CD14-positive monocyte (primary cell): ENCODE results near the gene FOXC1. TPM values are rescaled to one million over a fixed set of nuclear protein-coding genes. Genes with fewer than 3 reads are reported as not detected.

Experiments used
- DNase-seq, 3 donors: peaks; one replicate each; pipeline ENCODE4 v3.0.0-alpha.2; 2011 to 2022
- H2AFZ ChIP-seq: 2 replicates; pipeline ENCODE4 v1.6.0; 2012; ENCODE audit warnings: mild to moderate bottlenecking, low read depth, low read length, inconsistent platforms; ENCODE audit not compliant: insufficient read depth, poor library complexity, severe bottlenecking
- H3K27ac ChIP-seq, 2 donors: 1 replicate in 1 of 2; 2 replicates in 1 of 2; pipeline ENCODE4 v1.5.1; 2012 to 2013; ENCODE audit warnings: low read length in 2 of 2, control low read depth in 1 of 2, inconsistent platforms in 1 of 2, low read depth in 1 of 2, mild to moderate bottlenecking in 1 of 2
- H3K27me3 ChIP-seq, 2 donors: one replicate each; pipeline versions ENCODE4 v1.6.0 to v1.6.1; 2011 to 2013; ENCODE audit warnings: low read length in 2 of 2; ENCODE audit not compliant: control insufficient read depth in 2 of 2, insufficient read depth in 2 of 2
- H3K36me3 ChIP-seq, 2 donors: replicated peaks in 1 of 2; 1 replicate in 1 of 2; 2 replicates in 1 of 2; pipeline versions ENCODE4 v1.5.1 to v1.6.1; 2012 to 2013; ENCODE audit warnings: low read length in 2 of 2, control low read depth in 1 of 2, inconsistent platforms in 1 of 2, mild to moderate bottlenecking in 1 of 2; ENCODE audit not compliant: insufficient read depth in 2 of 2, control insufficient read depth in 1 of 2
- H3K4me1 ChIP-seq, 2 donors: 1 replicate in 1 of 2; 2 replicates in 1 of 2; pipeline versions ENCODE4 v1.5.1 to v1.6.1; 2012 to 2013; ENCODE audit warnings: low read length in 2 of 2, control low read depth in 1 of 2, inconsistent platforms in 1 of 2, mild to moderate bottlenecking in 1 of 2, moderate library complexity in 1 of 2; ENCODE audit not compliant: insufficient read depth in 2 of 2, control insufficient read depth in 1 of 2
- H3K4me2 ChIP-seq: replicated peaks from 2 replicates; pipeline ENCODE3; 2012; ENCODE audit warnings: low read length, moderate library complexity, mild to moderate bottlenecking; ENCODE audit not compliant: poor library complexity, severe bottlenecking; ENCODE audit errors: extremely low read depth
- H3K4me3 ChIP-seq, 3 experiments: fragments of 200-600 bp in 1 of 3; sonication (generic) in 1 of 3; replicated peaks in 1 of 3; 1 replicate in 2 of 3; 2 replicates in 1 of 3; pipeline ENCODE4 v1.5.1; 2011 to 2013; ENCODE audit warnings: low read length in 3 of 3, mild to moderate bottlenecking in 3 of 3, control low read depth in 2 of 3, low read depth in 2 of 3, inconsistent platforms in 1 of 3, moderate library complexity in 1 of 3
- H3K79me2 ChIP-seq: 2 replicates; pipeline ENCODE4 v1.6.0; 2012; ENCODE audit warnings: mild to moderate bottlenecking, control low read depth, inconsistent platforms, low read length, moderate library complexity; ENCODE audit not compliant: insufficient read depth
- H3K9ac ChIP-seq: 2 replicates; pipeline ENCODE4 v1.6.0; 2017; ENCODE audit warnings: low read length, mild to moderate bottlenecking; ENCODE audit not compliant: insufficient read depth, poor library complexity, severe bottlenecking
- H3K9me3 ChIP-seq, 2 donors: replicated peaks in 1 of 2; 1 replicate in 1 of 2; 2 replicates in 1 of 2; pipeline versions ENCODE4 v1.5.1 to v1.6.1; 2012 to 2013; ENCODE audit warnings: low read length in 2 of 2, control low read depth in 1 of 2; ENCODE audit not compliant: control insufficient read depth in 1 of 2, insufficient read depth in 1 of 2
- H4K20me1 ChIP-seq: 2 replicates; pipeline ENCODE4 v1.6.0; 2012; ENCODE audit warnings: mild to moderate bottlenecking, low read length, control low read depth, moderate library complexity; ENCODE audit not compliant: insufficient read depth
- H3K27ac Mint-ChIP-seq, 7 donors: one replicate each; pipeline ENCODE4 v1.8.0; 2020; ENCODE audit warnings: mild to moderate bottlenecking in 7 of 7, mixed read lengths in 7 of 7, moderate library complexity in 6 of 7, inconsistent platforms in 2 of 7
- H3K27me3 Mint-ChIP-seq, 3 donors: one replicate each; pipeline ENCODE4 v1.8.0; 2021 to 2022; ENCODE audit warnings: low read depth in 3 of 3, mild to moderate bottlenecking in 3 of 3, mixed read lengths in 3 of 3, moderate library complexity in 3 of 3, inconsistent platforms in 1 of 3
- H3K36me3 Mint-ChIP-seq, 2 donors: one replicate each; pipeline ENCODE4 v1.8.0; 2020; ENCODE audit warnings: mixed read lengths in 2 of 2, inconsistent platforms in 1 of 2, mild to moderate bottlenecking in 1 of 2
- H3K4me1 Mint-ChIP-seq: one replicate; pipeline ENCODE4 v1.8.0; 2020; ENCODE audit warnings: mild to moderate bottlenecking, mixed read lengths
- H3K4me3 Mint-ChIP-seq, 2 donors: one replicate each; pipeline ENCODE4 v1.8.0; 2020; ENCODE audit warnings: mild to moderate bottlenecking in 2 of 2, mixed read lengths in 2 of 2, moderate library complexity in 1 of 2
- H3K9me3 Mint-ChIP-seq, 7 donors: one replicate each; pipeline ENCODE4 v1.8.0; 2020 to 2022; ENCODE audit warnings: mixed read lengths in 7 of 7, mild to moderate bottlenecking in 6 of 7, moderate library complexity in 6 of 7, inconsistent platforms in 2 of 7
- WGBS: methylation state at CpG from one replicate; pipeline ENCODE4 v1.1.5; 2013; ENCODE audit warnings: missing lambda C conversion rate; ENCODE audit not compliant: insufficient coverage; 5-methylcytosine and 5-hydroxymethylcytosine counted together
- intact Hi-C, 2 donors: fragments of 100-400 bp; cut with micrococcal nuclease; formaldehyde crosslinking; loops; one replicate each; pipeline versions ENCODE4 v1.15.0 to v1.15.1; 2023
- polyA plus RNA-seq, 3 donors: library from polyadenylated mRNA; depleted of rRNA in 1 of 3; unstranded in 2 of 3; stranded (reverse) in 1 of 3; fragments of 300-500 nt in 2 of 3; fragments of >200 nt in 1 of 3; fragmentation: Illumina TruSeq in 2 of 3; gene quantifications; 1 replicate in 2 of 3; 2 replicates in 1 of 3; pipeline ENCODE4 v1.2.3, GENCODE V29; 2012 to 2021
- TF ChIP-seq, protein P1 (sequence below): fragments of 200-600 bp; IDR thresholded peaks from one replicate; pipeline ENCODE4 v1.8.0; 2022; ENCODE audit warnings: antibody characterized with exemption, mild to moderate bottlenecking

FOXC1 gene
- polyA plus RNA-seq, 3 donors = 0.36 TPM; not detected in 2

DNA sequence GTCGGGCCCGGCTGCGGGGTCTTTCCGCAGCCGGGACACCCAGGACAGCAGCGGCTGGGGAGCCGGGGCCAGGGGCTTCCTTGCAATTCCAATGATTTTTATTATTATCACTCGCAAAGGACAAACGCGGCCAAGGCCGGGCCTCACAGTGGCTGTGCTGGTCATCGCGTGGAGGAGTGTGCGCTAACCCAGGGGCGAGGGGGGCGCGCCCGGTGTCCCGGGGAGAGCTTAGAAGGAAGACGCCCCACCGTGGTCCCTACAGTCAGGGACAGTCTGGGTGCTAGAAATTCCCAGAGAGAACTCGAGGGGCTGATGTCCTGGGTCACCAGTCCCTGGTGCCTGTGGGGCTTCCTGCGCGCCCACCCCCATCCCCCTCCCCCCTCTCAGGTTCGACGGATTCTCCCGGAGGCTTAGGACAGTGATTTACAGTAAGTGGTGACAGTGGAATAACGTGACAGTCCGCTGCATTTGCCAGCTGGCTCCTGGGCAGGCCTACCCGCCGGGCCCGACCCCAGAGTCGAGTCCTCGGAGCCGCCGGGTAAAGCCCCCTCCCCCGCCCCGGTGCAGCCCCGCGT lies 9.5 kb downstream of the FOXC1 start:
- 16% methylated on average over 32 of the region's 40 CpGs for WGBS
- Mint-ChIP-seq H3K9me3 (peaks cover 0 to 14% (median 2%) of the 10 kb centered on the region in 7 donors), H3K27me3 (peaks cover 80 to 98% (median 86%) of the 10 kb centered on the region in 3 donors), H3K4me3 (peak overlapping the region in 1 of 2 donors; percentile 30), H3K36me3 (peaks cover 21 to 22% of the 10 kb centered on the region in 2 donors), H3K4me1 (peaks cover 7% of the 10 kb centered on the region), H3K27ac (no peak overlapping the region)
- peaks cover 18 to 30% of the 10 kb centered on the region in 2 donors for H3K4me1 ChIP-seq
- peaks cover 0 to 16% of the 10 kb centered on the region in 2 donors for H3K9me3 ChIP-seq
- no peaks in the 10 kb centered on the region for H4K20me1 ChIP-seq
- H3K4me3 ChIP-seq = no peak overlapping the region
- H3K9ac ChIP-seq = no peak overlapping the region
- no peak overlapping the region for H3K27ac ChIP-seq
- DNase-seq = no peak
- intact Hi-C loops = loop anchor here in 1 of 2 donors (10.0 kb wide), 1 partner anchor 626 kb away; the partner anchor contains the start of gene GMDS
- H3K4me2 ChIP-seq = peak overlapping the region; percentile 65
- H2AFZ ChIP-seq = no peak overlapping the region
- H3K36me3 ChIP-seq = no peaks in the 10 kb centered on the region
- H3K79me2 ChIP-seq = no peaks in the 10 kb centered on the region
- TF ChIP-seq, protein P1, sequence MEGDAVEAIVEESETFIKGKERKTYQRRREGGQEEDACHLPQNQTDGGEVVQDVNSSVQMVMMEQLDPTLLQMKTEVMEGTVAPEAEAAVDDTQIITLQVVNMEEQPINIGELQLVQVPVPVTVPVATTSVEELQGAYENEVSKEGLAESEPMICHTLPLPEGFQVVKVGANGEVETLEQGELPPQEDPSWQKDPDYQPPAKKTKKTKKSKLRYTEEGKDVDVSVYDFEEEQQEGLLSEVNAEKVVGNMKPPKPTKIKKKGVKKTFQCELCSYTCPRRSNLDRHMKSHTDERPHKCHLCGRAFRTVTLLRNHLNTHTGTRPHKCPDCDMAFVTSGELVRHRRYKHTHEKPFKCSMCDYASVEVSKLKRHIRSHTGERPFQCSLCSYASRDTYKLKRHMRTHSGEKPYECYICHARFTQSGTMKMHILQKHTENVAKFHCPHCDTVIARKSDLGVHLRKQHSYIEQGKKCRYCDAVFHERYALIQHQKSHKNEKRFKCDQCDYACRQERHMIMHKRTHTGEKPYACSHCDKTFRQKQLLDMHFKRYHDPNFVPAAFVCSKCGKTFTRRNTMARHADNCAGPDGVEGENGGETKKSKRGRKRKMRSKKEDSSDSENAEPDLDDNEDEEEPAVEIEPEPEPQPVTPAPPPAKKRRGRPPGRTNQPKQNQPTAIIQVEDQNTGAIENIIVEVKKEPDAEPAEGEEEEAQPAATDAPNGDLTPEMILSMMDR = no peak
- H3K27me3 ChIP-seq = peaks cover 60 to 95% of the 10 kb centered on the region in 2 donors

DNA sequence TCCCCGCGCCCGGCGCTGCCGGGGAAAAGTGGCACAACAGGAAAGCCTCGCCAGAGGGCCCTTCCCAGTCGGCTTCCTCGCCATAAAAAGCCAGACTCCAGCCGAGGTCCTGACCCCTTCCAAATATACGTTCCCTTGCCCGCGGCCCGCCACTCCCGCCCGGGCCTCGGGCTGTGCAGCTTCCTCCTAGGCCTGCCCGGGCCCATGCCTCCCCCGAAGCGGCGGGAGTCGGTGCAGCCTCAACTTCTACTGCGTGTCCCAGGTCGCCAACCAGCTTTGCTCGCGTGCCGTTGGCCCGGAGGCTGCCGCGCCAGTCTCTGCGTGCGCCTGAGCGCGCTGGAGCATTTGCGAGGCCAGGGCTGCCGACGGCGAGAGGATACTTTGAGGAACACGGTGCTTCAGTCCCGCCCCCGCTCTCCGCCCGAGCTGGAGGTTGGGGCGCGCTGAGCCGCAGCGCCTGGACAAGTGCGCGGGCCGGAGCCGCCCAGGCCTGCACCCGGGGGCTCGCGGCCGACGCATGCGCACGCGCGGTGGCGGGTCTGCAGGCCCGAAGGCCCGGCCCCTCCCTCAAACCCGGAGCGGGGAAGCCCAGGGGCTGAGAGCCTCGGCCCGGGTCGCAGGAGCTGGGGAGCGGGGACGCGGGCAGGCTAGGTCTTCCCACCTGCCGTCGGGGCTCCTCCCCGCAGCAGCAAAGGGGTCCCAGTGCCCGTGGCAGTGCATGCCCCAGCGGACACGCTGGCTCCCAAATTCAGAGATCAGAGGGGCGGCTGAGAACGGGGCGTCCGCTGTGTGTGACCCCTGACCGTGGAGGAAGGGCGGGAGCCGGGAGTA lies 10.2 kb downstream of the FOXC1 start:
- Mint-ChIP-seq H3K4me1 (peaks cover 10% of the 10 kb centered on the region), H3K4me3 (peak overlapping the region; percentile 62 to 84), H3K36me3 (peaks cover 21 to 22% of the 10 kb centered on the region in 2 donors), H3K27me3 (peaks cover 81 to 98% (median 89%) of the 10 kb centered on the region in 3 donors), H3K9me3 (peaks cover 0 to 14% (median 2%) of the 10 kb centered on the region in 7 donors), H3K27ac (no peak overlapping the region)
- Histone ChIP-seq H4K20me1 (no peaks in the 10 kb centered on the region), H3K4me3 (peak overlapping the region in 1 of 3 experiments; percentile 60), H3K9ac (no peak overlapping the region), H3K36me3 (no peaks in the 10 kb centered on the region), H3K27me3 (peaks cover 60 to 99% of the 10 kb centered on the region in 2 donors), H3K27ac (no peak overlapping the region), H3K4me1 (peaks cover 20 to 30% of the 10 kb centered on the region in 2 donors), H2AFZ (no peak overlapping the region), H3K9me3 (peaks cover 0 to 14% of the 10 kb centered on the region in 2 donors), H3K79me2 (no peaks in the 10 kb centered on the region), H3K4me2 (peak overlapping the region; percentile 65)
- TF ChIP-seq, protein P1 = no peak
- WGBS = 4% methylated on average over 82 of the region's 83 CpGs
- peak in 1 of 3 donors; percentile 33 for DNase-seq
- intact Hi-C loops = loop anchor here in 1 of 2 donors (10.0 kb wide), 1 partner anchor 625 kb away; the partner anchor contains the start of gene GMDS
